Measurements from ENCODE around the gene UGT2B7. TPM values are rescaled to one million over a fixed set of nuclear protein-coding genes. Genes with fewer than 3 reads are reported as not detected.
"Not testable (repeated sequence)": the region's sequence is repeated elsewhere in the genome, so short reads cannot be mapped to it uniquely, and the experiment has no call there.

UGT2B7 gene
- not detected in 2 replicates for total RNA-seq (2014; rRNA removed; shearing (Covaris generic))

DNA sequence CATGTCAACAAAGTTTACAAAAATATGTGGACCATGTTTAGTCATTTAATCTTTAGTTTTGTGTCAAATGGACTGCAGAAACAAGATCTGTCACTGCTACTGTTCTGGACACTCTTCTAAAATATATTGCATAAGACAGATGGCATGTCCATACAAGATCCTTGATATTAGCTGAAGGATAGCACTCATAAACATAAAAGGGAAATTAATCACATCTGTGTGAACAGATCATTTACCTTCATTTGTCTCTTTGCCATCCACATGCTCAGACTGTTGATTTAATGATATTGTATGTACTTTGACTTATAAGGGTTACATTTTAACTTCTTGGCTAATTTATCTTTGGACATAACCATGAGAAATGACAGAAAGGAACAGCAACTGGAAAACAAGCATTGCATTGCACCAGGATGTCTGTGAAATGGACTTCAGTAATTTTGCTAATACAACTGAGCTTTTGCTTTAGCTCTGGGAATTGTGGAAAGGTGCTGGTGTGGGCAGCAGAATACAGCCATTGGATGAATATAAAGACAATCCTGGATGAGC is at the start of gene UGT2B7:
TSS of gene UGT2B7 (plus strand) at position 364 of the 546 bp plus-strand sequence. CDS start at position 411, 47 bp downstream.
- no peak for DNase-seq

GRCh38 chr4:69049860-69050259 is 46.4 kb upstream of the UGT2B7 start:
- no peaks in the 10 kb centered on the region for H3K27me3 ChIP-seq (ENCODE audit: control insufficient read depth, insufficient read depth, low read length)
- no peak for DNase-seq
- H3K4me3 ChIP-seq (ENCODE audit: insufficient read depth, low read depth, low read length): no peak overlapping the region
- H3K36me3 ChIP-seq (replicated peaks; ENCODE audit: control insufficient read depth, insufficient read depth, low read length): no peaks in the 10 kb centered on the region

More for the DNA sequence above, at the start of gene UGT2B7:
- no peaks in the 10 kb centered on the region for H3K36me3 ChIP-seq (replicated peaks; ENCODE audit: control insufficient read depth, insufficient read depth, low read length)
- H3K27me3 ChIP-seq (ENCODE audit: control insufficient read depth, insufficient read depth, low read length): no peaks in the 10 kb centered on the region
- H3K4me3 ChIP-seq (ENCODE audit: insufficient read depth, low read depth, low read length): no peak within 1 kb of the TSS

GRCh38 chr4:69050853-69051575 is 45.3 kb upstream of the UGT2B7 start:
- not testable (repeated sequence) for DNase-seq; H3K27me3 ChIP-seq (ENCODE audit: control insufficient read depth, insufficient read depth, low read length); H3K36me3 ChIP-seq (replicated peaks; ENCODE audit: control insufficient read depth, insufficient read depth, low read length); H3K4me3 ChIP-seq (ENCODE audit: insufficient read depth, low read depth, low read length)

DNA sequence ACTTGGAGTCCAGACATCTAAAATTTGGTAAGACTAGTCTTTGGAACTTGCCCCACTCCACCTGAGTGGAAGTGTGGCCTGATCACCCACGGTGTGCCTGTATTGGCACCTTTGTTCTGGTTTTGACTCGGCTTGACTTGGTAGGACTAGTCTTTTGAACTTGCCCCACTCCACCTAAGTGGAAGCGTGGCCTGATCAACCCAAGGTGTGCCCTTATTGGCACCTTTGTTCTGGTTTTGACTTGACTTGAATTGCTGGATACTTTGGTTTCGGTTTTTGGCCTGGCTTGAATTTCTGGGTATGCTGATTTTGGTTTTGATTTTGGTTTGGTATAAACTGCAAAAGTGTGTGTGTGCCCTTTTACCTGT is 44.7 kb upstream of the UGT2B7 start:
- Histone ChIP-seq H3K36me3 (replicated peaks; ENCODE audit: control insufficient read depth, insufficient read depth, low read length) (no peaks in the 10 kb centered on the region), H3K4me3 (ENCODE audit: insufficient read depth, low read depth, low read length) (no peak overlapping the region)

DNA sequence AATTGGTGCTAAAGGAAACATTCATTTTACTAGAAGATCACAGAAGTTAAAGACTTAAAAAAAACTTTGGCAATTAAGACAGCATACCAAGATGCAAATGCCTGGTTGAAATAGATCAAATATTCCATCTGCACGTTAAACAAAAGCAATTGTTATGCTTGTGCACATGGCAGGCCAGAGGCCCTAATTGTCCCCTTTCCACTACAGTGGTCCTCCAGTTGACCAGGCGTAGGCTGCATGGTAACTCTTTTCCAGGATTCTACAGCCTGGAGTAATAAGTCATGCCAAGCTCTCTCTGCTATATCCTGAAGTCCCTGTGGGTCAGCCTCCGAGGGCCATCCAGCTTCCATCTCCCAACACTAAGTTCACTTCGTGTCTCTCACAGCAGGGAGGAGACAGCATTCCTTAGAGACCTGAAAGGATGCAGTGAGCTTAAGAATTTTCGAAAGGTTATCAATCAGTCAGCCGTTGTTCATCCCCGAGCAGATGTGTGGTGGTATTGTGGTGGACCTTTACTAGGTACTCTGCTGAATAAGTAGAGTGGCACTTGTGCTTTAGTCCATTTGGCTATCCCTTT is 42.9 kb upstream of the UGT2B7 start:
- not testable (repeated sequence) for H3K27me3 ChIP-seq (ENCODE audit: control insufficient read depth, insufficient read depth, low read length); H3K4me3 ChIP-seq (ENCODE audit: insufficient read depth, low read depth, low read length); DNase-seq; H3K36me3 ChIP-seq (replicated peaks; ENCODE audit: control insufficient read depth, insufficient read depth, low read length)

More for the DNA sequence above, 44.7 kb upstream of the UGT2B7 start:
- no peak for DNase-seq
- no peaks in the 10 kb centered on the region for H3K27me3 ChIP-seq (ENCODE audit: control insufficient read depth, insufficient read depth, low read length)

GRCh38 chr4:69054033-69054432 is 42.2 kb upstream of the UGT2B7 start:
- not testable (repeated sequence) for H3K4me3 ChIP-seq (ENCODE audit: insufficient read depth, low read depth, low read length); H3K36me3 ChIP-seq (replicated peaks; ENCODE audit: control insufficient read depth, insufficient read depth, low read length); DNase-seq; H3K27me3 ChIP-seq (ENCODE audit: control insufficient read depth, insufficient read depth, low read length)

GRCh38 chr4:69054578-69055200 is 41.6 kb upstream of the UGT2B7 start:
- H3K36me3 ChIP-seq (replicated peaks; ENCODE audit: control insufficient read depth, insufficient read depth, low read length): no peaks in the 10 kb centered on the region
- H3K27me3 ChIP-seq (ENCODE audit: control insufficient read depth, insufficient read depth, low read length): no peaks in the 10 kb centered on the region; the same call in 1 of the 2 replicates
- no peak for DNase-seq
- H3K4me3 ChIP-seq (ENCODE audit: insufficient read depth, low read depth, low read length): no peak overlapping the region

GRCh38 chr4:69056150-69056549 is 40.1 kb upstream of the UGT2B7 start:
- no peak for DNase-seq
- no peaks in the 10 kb centered on the region; the same call in 1 of the 2 replicates for H3K27me3 ChIP-seq (ENCODE audit: control insufficient read depth, insufficient read depth, low read length)
- H3K36me3 ChIP-seq (replicated peaks; ENCODE audit: control insufficient read depth, insufficient read depth, low read length): no peaks in the 10 kb centered on the region
- no peak overlapping the region for H3K4me3 ChIP-seq (ENCODE audit: insufficient read depth, low read depth, low read length)

GRCh38 chr4:69056921-69057550 is 39.2 kb upstream of the UGT2B7 start:
- H3K36me3 ChIP-seq (replicated peaks; ENCODE audit: control insufficient read depth, insufficient read depth, low read length): no peaks in the 10 kb centered on the region
- no peaks in the 10 kb centered on the region; the same call in 1 of the 2 replicates for H3K27me3 ChIP-seq (ENCODE audit: control insufficient read depth, insufficient read depth, low read length)
- DNase-seq: no peak
- no peak overlapping the region for H3K4me3 ChIP-seq (ENCODE audit: insufficient read depth, low read depth, low read length)

DNA sequence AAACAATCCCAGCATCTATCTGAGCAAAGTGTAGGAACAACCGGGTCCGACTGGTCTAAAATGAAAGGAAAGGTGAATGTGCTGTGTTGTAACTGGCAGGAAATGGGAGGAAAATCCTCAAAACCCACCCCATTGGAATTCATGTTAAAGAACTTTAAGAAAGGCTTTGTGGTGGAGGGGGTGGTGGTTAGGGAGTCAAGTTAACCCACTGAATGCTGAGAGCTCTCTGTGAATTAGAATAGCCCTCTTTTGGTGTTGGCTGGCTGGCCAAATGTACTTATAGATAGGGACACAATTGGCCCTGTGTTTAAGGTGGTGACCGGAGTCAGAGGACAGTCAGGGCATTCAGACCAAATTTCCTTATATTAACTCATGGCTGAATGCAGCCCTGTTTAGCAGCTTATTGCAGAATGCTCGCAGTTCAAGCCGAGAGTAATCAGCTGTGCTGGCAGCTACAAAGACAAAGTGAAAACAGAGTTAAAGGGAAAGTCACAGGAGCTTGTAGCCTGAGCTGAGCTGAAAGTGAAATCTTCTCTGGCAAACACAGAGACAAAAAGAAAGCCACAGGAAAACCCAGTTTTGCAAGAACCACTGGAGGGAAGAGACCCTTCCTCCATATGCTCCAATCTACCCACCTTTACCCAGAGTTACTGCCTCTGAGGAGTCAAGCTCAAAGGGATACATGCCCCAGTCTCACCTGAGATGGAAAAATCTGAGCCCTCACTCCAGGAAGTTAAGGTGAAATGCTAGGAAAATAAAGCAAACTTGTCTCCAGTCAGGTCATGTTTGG is 38.5 kb upstream of the UGT2B7 start:
- no peaks in the 10 kb centered on the region for H3K36me3 ChIP-seq (replicated peaks; ENCODE audit: control insufficient read depth, insufficient read depth, low read length)
- peak; percentile 30 for DNase-seq
- no peak overlapping the region for H3K4me3 ChIP-seq (ENCODE audit: insufficient read depth, low read depth, low read length)
- no peaks in the 10 kb centered on the region; the same call in 1 of the 2 replicates for H3K27me3 ChIP-seq (ENCODE audit: control insufficient read depth, insufficient read depth, low read length)

DNA sequence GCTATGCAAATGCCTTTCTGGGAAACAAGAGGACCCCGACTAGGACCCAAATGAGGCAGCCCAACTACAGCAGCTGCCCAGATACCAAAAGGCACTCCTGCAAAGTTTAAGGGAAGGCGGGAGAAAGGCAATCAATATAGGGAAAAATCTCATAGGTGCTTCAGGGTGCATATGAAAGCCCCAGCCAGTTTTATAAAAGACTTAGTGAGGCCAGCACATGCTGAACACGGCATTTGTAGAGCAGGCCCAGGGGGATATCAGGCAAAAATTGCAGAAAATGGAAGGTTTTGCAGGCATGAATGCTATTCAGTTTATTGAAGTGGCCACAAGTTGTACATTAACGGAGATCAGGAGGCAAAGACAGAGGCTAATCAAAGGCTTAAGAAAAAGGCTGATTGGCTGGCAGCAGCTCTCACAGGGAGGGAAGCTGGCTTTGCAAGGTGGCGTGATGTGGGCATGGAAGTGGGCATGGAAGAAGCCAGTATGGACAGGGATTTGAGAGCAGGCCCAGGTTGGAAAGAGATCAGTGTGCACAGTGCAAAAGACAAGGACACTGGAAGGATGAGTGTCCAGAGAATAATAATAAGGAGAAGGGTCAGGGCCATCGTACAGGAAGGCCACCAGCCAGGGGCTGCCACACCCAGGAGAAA is 37.7 kb upstream of the UGT2B7 start:
- Histone ChIP-seq H3K27me3 (ENCODE audit: control insufficient read depth, insufficient read depth, low read length) (no peaks in the 10 kb centered on the region; the same call in 1 of the 2 replicates), H3K36me3 (replicated peaks; ENCODE audit: control insufficient read depth, insufficient read depth, low read length) (no peaks in the 10 kb centered on the region), H3K4me3 (ENCODE audit: insufficient read depth, low read depth, low read length) (no peak overlapping the region)
- peak; percentile 9 for DNase-seq

DNA sequence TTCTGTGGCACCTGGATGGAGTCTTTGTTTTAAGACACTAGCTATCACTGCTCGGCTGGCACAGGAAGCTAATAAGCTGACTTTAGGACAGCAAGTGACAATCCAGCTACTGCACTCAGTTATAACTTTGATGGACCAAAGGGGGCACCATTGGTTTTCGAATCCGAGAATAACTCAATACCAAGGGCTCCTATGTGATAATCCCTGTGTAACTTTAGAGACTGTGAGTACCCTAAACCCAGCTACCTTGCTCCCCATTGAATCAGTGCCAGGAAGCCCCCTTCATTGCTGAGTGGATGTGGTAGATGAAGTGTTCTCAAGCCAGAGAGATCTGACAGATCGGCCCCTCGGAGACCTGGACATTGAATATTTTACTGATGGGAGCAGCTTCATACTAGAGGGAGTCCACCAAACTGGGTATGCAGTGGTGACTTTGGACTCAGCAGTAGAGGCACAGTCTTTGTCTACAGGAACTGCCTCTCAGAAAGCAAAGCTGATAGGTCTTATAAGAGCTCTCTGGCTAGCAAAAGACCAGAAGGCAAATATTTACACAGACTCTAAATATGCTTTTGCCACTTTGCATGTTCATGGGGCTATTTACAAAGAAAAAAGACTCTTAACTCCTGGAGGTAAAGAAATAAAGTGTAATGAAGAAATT is 35.5 kb upstream of the UGT2B7 start:
- H3K4me3 ChIP-seq (ENCODE audit: insufficient read depth, low read depth, low read length): no peak overlapping the region
- H3K27me3 ChIP-seq (ENCODE audit: control insufficient read depth, insufficient read depth, low read length): no peaks in the 10 kb centered on the region; the same call in 1 of the 2 replicates
- H3K36me3 ChIP-seq (replicated peaks; ENCODE audit: control insufficient read depth, insufficient read depth, low read length): no peaks in the 10 kb centered on the region
- DNase-seq: no peak

- Histone ChIP-seq H3K36me3 (replicated peaks; ENCODE audit: control insufficient read depth, insufficient read depth, low read length) (no peaks in the 10 kb centered on the region), H3K4me3 (ENCODE audit: insufficient read depth, low read depth, low read length) (no peak overlapping the region), H3K27me3 (ENCODE audit: control insufficient read depth, insufficient read depth, low read length) (no peaks in the 10 kb centered on the region)
- no peak for DNase-seq
These were observed 31.9 kb upstream of the UGT2B7 start for GRCh38 chr4:69064391-69064790.
